Nephron progenitor cell (in vitro differentiated cells): Measurements from ENCODE around the gene GSC.

Source experiments
- DNase-seq: peaks from one replicate; pipeline ENCODE4 v3.0.0; 2021
- H3K27ac Mint-ChIP-seq: 2 replicates; pipeline ENCODE4 v1.8.0; 2021; ENCODE audit warnings: mild to moderate bottlenecking, moderate library complexity, mixed read lengths
- H3K27me3 Mint-ChIP-seq: 2 replicates; pipeline ENCODE4 v1.8.0; 2021; ENCODE audit warnings: mild to moderate bottlenecking, low read depth, mixed read lengths; ENCODE audit not compliant: poor library complexity
- H3K36me3 Mint-ChIP-seq: 2 replicates; pipeline ENCODE4 v1.8.0; 2021; ENCODE audit warnings: low read depth, mixed read lengths
- H3K4me1 Mint-ChIP-seq: 2 replicates; pipeline ENCODE4 v1.8.0; 2021; ENCODE audit warnings: mixed read lengths
- H3K4me3 Mint-ChIP-seq: 2 replicates; pipeline ENCODE4 v1.8.0; 2021; ENCODE audit warnings: mild to moderate bottlenecking, moderate library complexity, mixed read lengths
- H3K9me3 Mint-ChIP-seq: 2 replicates; pipeline ENCODE4 v1.8.0; 2021; ENCODE audit warnings: mild to moderate bottlenecking, moderate library complexity, mixed read lengths
- CTCF ChIP-seq: fragments of 200-600 bp; sonication (generic); IDR thresholded peaks from 2 replicates; pipeline ENCODE4 v1.5.0; 2021; ENCODE audit warnings: antibody characterized with exemption

The GSC gene

GRCh38 chr14:94797887-94798286 lies 28.0 kb upstream of the GSC start:
- Mint-ChIP-seq H3K9me3 (no peaks in the 10 kb centered on the region), H3K4me3 (no peak overlapping the region), H3K36me3 (no peaks in the 10 kb centered on the region), H3K4me1 (peaks cover 4% of the 10 kb centered on the region), H3K27me3 (peaks cover 15% of the 10 kb centered on the region), H3K27ac (no peak overlapping the region)
- TF ChIP-seq CTCF = no peak
- DNase-seq = no peak

GRCh38 chr14:94796278-94796677 lies 26.4 kb upstream of the GSC start:
- peaks cover 4% of the 10 kb centered on the region for H3K4me1 Mint-ChIP-seq
- no peak overlapping the region for H3K27ac Mint-ChIP-seq
- H3K9me3 Mint-ChIP-seq = no peaks in the 10 kb centered on the region
- no peak overlapping the region for H3K4me3 Mint-ChIP-seq
- H3K36me3 Mint-ChIP-seq = no peaks in the 10 kb centered on the region
- no peak for TF ChIP-seq CTCF
- DNase-seq = no peak
- peaks cover 15% of the 10 kb centered on the region for H3K27me3 Mint-ChIP-seq

GRCh38 chr14:94795372-94795771 lies 25.5 kb upstream of the GSC start:
- no peak for DNase-seq
- Mint-ChIP-seq H3K27ac (no peak overlapping the region), H3K4me3 (no peak overlapping the region), H3K36me3 (no peaks in the 10 kb centered on the region), H3K27me3 (peaks cover 15% of the 10 kb centered on the region), H3K9me3 (no peaks in the 10 kb centered on the region), H3K4me1 (peaks cover 4% of the 10 kb centered on the region)
- no peak for TF ChIP-seq CTCF

GRCh38 chr14:94793901-94794300 lies 24.0 kb upstream of the GSC start:
- no peak overlapping the region for H3K4me3 Mint-ChIP-seq
- H3K9me3 Mint-ChIP-seq = no peaks in the 10 kb centered on the region
- H3K4me1 Mint-ChIP-seq = peaks cover 4% of the 10 kb centered on the region
- H3K36me3 Mint-ChIP-seq = no peaks in the 10 kb centered on the region
- no peak for TF ChIP-seq CTCF
- H3K27ac Mint-ChIP-seq = no peak overlapping the region
- no peak for DNase-seq
- peaks cover 16% of the 10 kb centered on the region for H3K27me3 Mint-ChIP-seq

- no peaks in the 10 kb centered on the region for H3K36me3 Mint-ChIP-seq
- no peak for DNase-seq
- TF ChIP-seq CTCF = no peak
- peaks cover 28% of the 10 kb centered on the region for H3K27me3 Mint-ChIP-seq
- no peak overlapping the region for H3K27ac Mint-ChIP-seq
- no peak overlapping the region for H3K4me3 Mint-ChIP-seq
- H3K9me3 Mint-ChIP-seq = no peaks in the 10 kb centered on the region
- no peaks in the 10 kb centered on the region for H3K4me1 Mint-ChIP-seq
Observed at GRCh38 chr14:94787655-94788054, 17.7 kb upstream of the GSC start.

- DNase-seq = no peak
- Mint-ChIP-seq H3K27ac (no peak overlapping the region), H3K9me3 (no peaks in the 10 kb centered on the region), H3K4me3 (no peak overlapping the region), H3K36me3 (no peaks in the 10 kb centered on the region), H3K4me1 (no peaks in the 10 kb centered on the region), H3K27me3 (peaks cover 32% of the 10 kb centered on the region)
- TF ChIP-seq CTCF = no peak
Observed at GRCh38 chr14:94787092-94787491, 17.2 kb upstream of the GSC start.
